Lower lobe of right lung (tissue), 2 donors: ENCODE measurements around the gene TANGO2. TPM values are rescaled to one million over a fixed set of nuclear protein-coding genes. Genes with fewer than 3 reads are reported as not detected.

Experiments
- ATAC-seq, 2 donors: fragments of 200-7000 bp; cut with Tn5 transposase; one replicate each; pipeline ENCODE4 v1.9.1; 2020 to 2022; ENCODE audit warnings: mild to moderate bottlenecking in 2 of 2, moderate library complexity in 2 of 2
- DNase-seq: peaks from one replicate; pipeline ENCODE4 v3.0.0-alpha.2; 2020
- H3K27ac ChIP-seq: fragments of 200-600 bp; one replicate; pipeline ENCODE4 v1.8.0; 2022
- H3K27me3 ChIP-seq: fragments of 200-600 bp; one replicate; pipeline ENCODE4 v1.8.0; 2022; ENCODE audit warnings: low read depth
- H3K36me3 ChIP-seq: fragments of 200-600 bp; one replicate; pipeline ENCODE4 v1.8.0; 2022; ENCODE audit warnings: mild to moderate bottlenecking
- H3K4me1 ChIP-seq: fragments of 200-600 bp; one replicate; pipeline ENCODE4 v1.8.0; 2022
- H3K4me3 ChIP-seq: fragments of 200-600 bp; one replicate; pipeline ENCODE4 v1.8.0; 2022; ENCODE audit warnings: mild to moderate bottlenecking
- H3K9me3 ChIP-seq: fragments of 200-600 bp; one replicate; pipeline ENCODE4 v1.8.0; 2022
- CTCF ChIP-seq: fragments of 200-600 bp; IDR thresholded peaks from one replicate; pipeline ENCODE4 v1.8.0; 2022; ENCODE audit warnings: antibody characterized with exemption, mild to moderate bottlenecking
- intact Hi-C: fragments of 100-400 bp; cut with DNase I; formaldehyde crosslinking; loops from one replicate; pipeline ENCODE4 v1.11.0; 2022
- total RNA-seq: library from RNA; stranded (reverse); fragmentation: NEBNext Ultra II Directional; extraction: Animal tissue kit (Norgen Biotek cat#: 25700); gene quantifications from one replicate; pipeline ENCODE4 v1.2.1, GENCODE V29; 2021
- donor health status: DM: no; HTN: yes; CAD: no; lungs with severe emphysema.

Gene TANGO2
- total RNA-seq, 1 donor from 2014 or later, result 45.1 TPM

DNA sequence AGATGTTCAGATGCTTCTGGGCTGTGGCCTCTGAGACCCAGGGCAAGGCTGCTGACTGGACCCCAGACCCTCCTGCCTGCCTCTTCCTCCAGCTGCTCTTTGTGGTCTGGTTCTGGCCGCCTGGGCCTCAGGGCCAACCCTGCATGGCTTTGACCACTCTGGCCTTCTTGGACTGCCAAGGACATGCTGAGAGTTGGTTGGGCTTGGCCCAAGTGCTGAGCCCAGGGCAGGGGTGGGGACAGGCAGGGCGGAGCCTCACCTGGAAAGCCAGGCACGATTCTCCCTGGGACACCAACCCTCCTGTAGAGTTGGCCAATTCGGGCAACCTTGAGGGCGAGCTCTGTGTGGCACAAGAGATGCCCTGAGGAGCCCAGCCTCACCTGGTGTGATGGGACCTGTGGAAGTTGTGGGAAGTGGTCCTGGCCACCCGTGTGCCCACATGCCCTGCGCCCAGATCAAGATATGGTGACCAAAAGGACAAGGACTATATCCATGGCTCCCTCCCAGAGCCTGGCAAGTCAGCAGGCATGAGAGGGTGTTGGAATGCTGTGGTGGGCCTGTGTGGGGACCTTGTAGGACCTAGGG lies 11.6 kb downstream of the TANGO2 start:
- H3K27ac ChIP-seq, result no peak overlapping the region

GRCh38 chr22:20033045-20033706 lies 12.3 kb downstream of the TANGO2 start:
- Histone ChIP-seq H3K36me3 (peaks cover 29% of the 10 kb centered on the region), H3K4me3 (no peak overlapping the region), H3K9me3 (no peaks in the 10 kb centered on the region), H3K27ac (no peak overlapping the region), H3K4me1 (peaks cover 22% of the 10 kb centered on the region), H3K27me3 (no peaks in the 10 kb centered on the region)
- TF ChIP-seq CTCF, result no peak
- intact Hi-C loops, result no loop called here
- no peak for DNase-seq
- ATAC-seq, result peak in 1 of 2 donors; percentile 18

More for the DNA sequence above, 11.6 kb downstream of the TANGO2 start:
- H3K36me3 ChIP-seq, result peaks cover 22% of the 10 kb centered on the region
- ATAC-seq, result peak; percentile 9 to 27
- intact Hi-C loops, result no loop called here
- no peak for DNase-seq
- H3K4me1 ChIP-seq, result peaks cover 22% of the 10 kb centered on the region
- H3K27me3 ChIP-seq, result no peaks in the 10 kb centered on the region
- no peak overlapping the region for H3K4me3 ChIP-seq
- TF ChIP-seq CTCF, result no peak
- H3K9me3 ChIP-seq, result no peaks in the 10 kb centered on the region

GRCh38 chr22:20034143-20034542 lies 13.2 kb downstream of the TANGO2 start:
- intact Hi-C loops, result no loop called here

DNA sequence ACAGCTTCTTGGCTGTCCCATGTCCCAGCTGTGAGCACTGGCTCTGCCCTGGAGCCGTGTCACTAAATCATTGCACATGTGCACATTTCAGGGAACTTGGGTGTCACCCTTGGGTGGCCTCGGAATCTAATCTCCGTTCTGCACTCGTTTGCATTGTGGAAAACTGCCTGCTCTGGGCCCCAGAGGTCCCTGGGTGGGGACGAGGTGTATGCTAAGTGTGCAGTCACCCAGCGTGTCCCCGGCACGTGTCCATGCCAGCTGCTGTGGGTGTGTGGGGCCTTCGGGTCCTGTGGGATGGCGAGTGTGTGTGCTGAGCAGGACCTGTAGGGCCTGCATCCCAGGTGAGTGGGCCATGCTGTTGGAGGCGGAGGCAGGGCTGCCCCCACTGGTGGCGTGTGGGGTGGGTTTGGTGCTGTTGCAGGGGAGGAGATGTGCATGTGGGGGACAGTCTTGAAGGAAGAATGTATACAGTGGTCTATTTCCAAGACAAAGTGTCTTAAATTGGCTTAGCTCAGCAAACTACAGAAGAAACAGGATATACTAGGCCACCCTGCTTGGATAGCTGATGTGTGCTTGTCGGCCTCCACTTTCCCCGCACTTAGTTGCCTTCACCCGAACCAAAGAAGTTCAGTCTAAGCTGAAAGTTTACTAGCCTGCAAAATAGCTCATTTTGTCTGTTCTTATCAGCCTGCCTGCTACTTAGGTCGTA lies 14.6 kb downstream of the TANGO2 start:
- Histone ChIP-seq H3K36me3 (peaks cover 51% of the 10 kb centered on the region), H3K9me3 (no peaks in the 10 kb centered on the region), H3K27ac (no peak overlapping the region), H3K4me3 (no peak overlapping the region), H3K27me3 (no peaks in the 10 kb centered on the region), H3K4me1 (peaks cover 22% of the 10 kb centered on the region)
- intact Hi-C loops, result no loop called here
- TF ChIP-seq CTCF, result no peak
- DNase-seq, result no peak
- no peak for ATAC-seq

More at GRCh38 chr22:20034143-20034542, 13.2 kb downstream of the TANGO2 start:
- Histone ChIP-seq H3K27me3 (no peaks in the 10 kb centered on the region), H3K4me3 (no peak overlapping the region), H3K27ac (no peak overlapping the region), H3K4me1 (peaks cover 22% of the 10 kb centered on the region), H3K9me3 (no peaks in the 10 kb centered on the region), H3K36me3 (peaks cover 38% of the 10 kb centered on the region)
- no peak for DNase-seq
- TF ChIP-seq CTCF, result no peak
- no peak for ATAC-seq

GRCh38 chr22:20036084-20036482 lies 15.2 kb downstream of the TANGO2 start:
- H3K27me3 ChIP-seq, result no peaks in the 10 kb centered on the region
- ATAC-seq (no peak), DNase-seq (no peak)
- peaks cover 22% of the 10 kb centered on the region for H3K4me1 ChIP-seq
- H3K4me3 ChIP-seq, result no peak overlapping the region
- TF ChIP-seq CTCF, result no peak
- peaks cover 56% of the 10 kb centered on the region for H3K36me3 ChIP-seq
- no peak overlapping the region for H3K27ac ChIP-seq
- no peaks in the 10 kb centered on the region for H3K9me3 ChIP-seq
- intact Hi-C loops, result no loop called here
